NCI-H1048 (cell line): ENCODE results near the gene CES3.
"Not testable (repeated sequence)": the region's sequence is repeated elsewhere in the genome, so short reads cannot be mapped to it uniquely, and the experiment has no call there.

Experiments
- DNase-seq: peaks from one replicate; lab custom pipeline; 2025; lab: John Stamatoyannopoulos, UW

CES3 gene

DNA sequence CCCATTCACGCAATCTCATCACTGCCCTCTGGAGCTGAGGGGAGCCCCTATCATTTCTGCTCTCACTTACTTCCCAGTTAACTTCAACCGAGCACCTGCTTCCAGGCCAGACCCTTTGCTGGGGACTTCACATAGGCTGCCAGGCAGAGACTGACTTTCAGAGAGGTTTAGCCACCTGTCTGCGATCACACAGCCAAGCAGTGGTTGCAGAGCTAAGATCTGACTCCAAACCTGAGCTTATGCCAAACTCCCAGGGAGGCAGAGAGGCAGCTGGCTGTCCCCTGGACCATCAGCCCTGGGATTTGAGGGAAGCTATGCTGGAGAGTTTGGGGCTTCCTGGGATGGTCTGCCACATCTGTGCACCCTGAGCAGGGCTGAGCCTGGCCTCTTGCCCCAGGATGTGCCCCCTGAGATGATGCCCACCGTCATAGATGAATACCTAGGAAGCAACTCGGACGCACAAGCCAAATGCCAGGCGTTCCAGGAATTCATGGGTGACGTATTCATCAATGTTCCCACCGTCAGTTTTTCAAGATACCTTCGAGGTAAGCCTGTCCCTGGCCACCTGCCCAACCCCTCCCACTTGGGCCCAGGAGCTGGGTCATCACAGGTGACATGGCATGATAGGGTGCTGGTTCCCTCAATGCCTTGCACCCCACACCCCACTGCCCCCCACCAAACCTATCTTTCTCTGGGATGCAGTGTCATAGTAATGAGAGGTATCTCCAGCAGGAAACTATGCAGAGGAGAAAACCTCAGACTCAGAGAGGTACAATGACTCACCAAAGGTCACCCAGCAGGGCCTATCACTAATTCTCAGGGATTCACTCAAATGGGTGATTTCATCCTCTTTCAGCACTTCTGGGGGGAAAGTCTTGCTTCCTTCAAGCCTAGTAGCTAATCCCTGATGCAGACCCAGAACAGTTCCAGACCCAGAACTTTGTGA lies 10.0 kb downstream of the CES3 start:
- no peak for DNase-seq

- DNase-seq = no peak
Measured at GRCh38 chr16:66972983-66973382, 11.9 kb downstream of the CES3 start.

DNA sequence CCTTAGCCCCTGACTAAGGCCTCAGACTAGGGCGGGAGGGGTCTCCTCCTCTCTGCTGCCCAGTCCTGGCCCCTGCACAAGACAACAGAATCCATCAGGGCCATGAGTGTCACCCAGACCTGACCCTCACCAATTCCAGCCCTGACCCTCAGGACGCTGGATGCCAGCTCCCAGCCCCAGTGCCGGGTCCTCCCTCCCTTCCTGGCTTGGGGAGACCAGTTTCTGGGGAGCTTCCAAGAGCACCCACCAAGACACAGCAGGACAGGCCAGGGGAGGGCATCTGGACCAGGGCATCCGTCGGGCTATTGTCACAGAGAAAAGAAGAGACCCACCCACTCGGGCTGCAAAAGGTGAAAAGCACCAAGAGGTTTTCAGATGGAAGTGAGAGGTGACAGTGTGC lies 12.7 kb downstream of the CES3 start:
- DNase-seq = no peak

GRCh38 chr16:66974156-66974931 lies 13.3 kb downstream of the CES3 start:
- not testable (repeated sequence) for DNase-seq

- DNase-seq = not testable (repeated sequence)
Measured at GRCh38 chr16:66974932-66975246, 13.8 kb downstream of the CES3 start.

DNA sequence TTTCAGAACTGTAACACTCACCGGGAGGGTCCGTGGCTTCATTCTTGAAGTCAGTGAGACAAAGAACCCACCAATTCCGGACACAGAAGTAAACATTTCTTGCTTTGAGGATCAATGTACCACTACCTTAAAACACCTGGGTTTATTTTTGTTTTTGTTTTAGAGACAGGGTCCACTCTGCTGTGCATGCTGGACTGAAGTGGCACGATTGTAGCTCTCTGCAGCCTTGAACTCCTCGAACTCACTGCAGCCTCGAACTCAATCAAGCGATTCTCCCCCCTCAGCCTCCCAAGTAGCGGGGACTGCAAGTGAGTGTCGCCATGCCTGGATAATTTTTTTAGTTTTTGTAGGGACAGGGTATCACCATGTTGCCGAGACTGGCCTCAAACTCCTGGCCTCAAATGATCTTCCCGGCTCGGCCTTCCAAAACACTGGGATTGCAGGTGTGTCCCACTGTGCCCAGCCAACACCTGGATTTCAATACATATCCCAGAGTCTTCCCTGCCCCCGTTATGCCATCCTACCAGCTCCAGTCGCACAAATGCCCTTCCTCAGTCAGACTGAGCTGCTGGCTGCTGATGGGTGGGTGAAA lies 14.3 kb downstream of the CES3 start:
- no peak for DNase-seq

DNA sequence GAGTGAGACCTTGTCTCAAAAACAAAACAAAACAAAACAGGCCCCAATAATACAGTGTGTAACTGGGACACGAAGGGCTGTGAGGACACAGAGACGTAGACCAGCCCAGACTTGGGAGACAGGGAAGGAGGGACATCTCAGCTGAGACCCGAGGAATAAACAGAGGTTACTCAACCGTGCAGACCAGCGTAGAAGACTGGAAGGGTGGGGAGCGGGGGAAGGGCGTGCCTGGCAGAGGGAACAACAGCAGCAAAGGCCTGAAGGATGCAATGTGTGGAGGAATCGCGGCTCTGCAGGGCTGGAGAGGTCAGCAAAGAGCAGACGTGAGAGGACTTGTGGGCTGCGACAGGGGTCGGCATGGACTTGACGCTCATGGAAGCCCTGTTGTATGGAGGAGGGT lies 15.7 kb downstream of the CES3 start:
- DNase-seq = no peak

GRCh38 chr16:66977341-66978113 lies 16.5 kb downstream of the CES3 start:
- DNase-seq = no peak

DNA sequence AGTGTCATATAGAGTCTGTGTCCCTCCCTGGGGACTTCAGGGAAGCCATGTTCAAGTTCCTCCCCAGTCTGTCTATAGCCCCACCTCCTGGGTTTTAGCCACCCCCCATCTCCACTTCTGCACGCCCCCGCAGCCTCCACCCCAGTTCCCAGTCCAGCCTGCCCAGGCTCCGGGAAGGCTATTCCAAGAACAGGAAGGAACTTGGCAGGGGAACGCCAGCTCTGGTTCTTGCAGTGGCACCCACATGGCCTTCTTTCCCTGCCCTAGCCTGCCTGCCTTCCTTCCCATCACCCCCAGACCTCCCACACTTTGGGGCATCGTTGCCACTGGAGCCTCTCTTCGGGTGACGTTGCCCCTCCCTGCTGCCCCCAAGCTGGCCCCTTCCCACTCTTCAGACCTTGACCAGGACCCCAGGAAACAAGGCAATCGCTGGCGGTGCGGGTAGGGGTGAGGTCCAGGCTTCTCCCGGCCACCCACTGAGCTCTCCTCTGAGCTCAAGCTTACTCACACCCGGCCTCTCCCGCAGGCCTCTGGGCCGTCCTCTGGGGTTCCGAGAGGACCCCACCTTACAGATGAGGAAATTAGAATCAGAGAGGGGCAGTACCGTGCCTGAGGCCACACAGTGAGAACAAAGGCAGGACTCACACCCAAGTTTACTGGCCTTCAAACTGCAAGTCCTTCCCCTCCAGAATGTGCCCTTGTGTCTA lies 18.1 kb downstream of the CES3 start:
- DNase-seq = no peak

- no peak for DNase-seq
Measured at GRCh38 chr16:66983033-66983432, 22.0 kb downstream of the CES3 start.

DNA sequence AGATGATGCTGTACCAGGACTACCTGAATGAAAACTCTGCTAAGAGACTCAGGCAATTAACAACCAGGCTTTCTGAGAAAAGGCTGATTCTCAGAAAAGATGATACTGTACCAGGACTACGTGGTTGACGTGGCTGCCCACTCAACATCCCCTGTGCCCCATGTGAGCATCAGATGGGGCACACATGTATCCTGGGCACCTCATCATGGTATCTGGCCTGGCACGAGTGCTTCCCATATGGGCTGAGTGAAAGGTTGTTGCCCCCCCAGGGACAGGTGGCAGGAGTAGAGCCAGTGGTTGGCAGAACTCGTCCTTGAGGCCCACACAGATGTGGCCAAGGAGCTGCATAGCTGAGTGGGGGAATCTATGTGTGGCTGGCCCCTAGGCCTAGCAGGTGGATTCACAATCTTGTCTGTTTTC lies 23.8 kb downstream of the CES3 start:
- no peak for DNase-seq

GRCh38 chr16:66986559-66986958 lies 25.5 kb downstream of the CES3 start:
- DNase-seq = no peak

- DNase-seq = no peak
Measured at GRCh38 chr16:66988197-66988788, 27.2 kb downstream of the CES3 start, which contains the start of gene CES4A. Gene CES4A (plus strand): TSS chr16:66988589. CDS start chr16:66988773, 184 bp downstream.

DNA sequence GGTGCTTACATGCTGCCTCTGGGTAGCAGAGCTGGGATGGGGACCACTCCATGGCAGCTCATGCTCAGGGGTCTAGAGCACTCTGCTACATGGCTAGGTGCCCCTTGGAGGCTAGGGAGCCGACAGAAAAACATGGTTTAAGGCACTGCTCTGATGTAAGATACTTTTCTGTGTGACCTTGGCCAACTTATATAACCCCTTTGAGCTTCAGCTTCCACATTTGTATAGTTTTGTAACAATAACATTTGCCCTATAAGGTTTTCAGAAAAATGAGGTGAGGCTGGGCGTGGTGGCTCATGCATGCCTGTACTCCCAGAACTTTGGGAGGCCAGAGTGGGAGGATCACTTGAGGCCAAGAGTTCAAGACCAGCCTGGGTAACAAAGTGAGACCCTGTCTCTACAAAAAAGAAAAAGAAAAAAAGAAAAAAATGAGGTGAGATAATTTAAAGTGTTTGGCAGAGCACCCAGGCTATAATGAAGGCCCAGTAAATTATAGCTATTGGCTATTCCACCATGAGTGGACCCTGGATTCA lies 30.5 kb downstream of the CES3 start:
- DNase-seq = no peak

DNA sequence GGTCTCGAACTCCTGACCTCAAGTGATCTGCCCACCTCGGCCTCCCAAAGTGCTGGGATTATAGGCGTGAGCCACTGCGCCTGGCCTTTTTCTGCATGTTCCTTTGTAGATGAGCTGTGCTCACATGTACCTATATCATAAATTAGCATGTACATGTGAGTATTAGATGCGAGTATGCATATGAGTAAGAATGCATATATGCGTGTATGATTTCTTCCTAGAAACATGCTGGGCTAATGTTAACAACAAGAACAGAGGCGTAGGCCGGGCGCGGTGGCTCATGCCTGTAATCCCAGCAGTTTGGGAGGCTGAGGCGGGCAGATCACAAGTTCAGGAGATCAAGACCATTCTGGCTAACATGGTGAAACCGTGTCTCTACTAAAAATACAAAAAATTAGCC lies 32.5 kb downstream of the CES3 start:
- not testable (repeated sequence) for DNase-seq

- DNase-seq = no peak
Measured at GRCh38 chr16:66996324-66996982, 35.4 kb downstream of the CES3 start.

- no peak for DNase-seq
Measured at GRCh38 chr16:66996983-66997358, 35.9 kb downstream of the CES3 start.

DNA sequence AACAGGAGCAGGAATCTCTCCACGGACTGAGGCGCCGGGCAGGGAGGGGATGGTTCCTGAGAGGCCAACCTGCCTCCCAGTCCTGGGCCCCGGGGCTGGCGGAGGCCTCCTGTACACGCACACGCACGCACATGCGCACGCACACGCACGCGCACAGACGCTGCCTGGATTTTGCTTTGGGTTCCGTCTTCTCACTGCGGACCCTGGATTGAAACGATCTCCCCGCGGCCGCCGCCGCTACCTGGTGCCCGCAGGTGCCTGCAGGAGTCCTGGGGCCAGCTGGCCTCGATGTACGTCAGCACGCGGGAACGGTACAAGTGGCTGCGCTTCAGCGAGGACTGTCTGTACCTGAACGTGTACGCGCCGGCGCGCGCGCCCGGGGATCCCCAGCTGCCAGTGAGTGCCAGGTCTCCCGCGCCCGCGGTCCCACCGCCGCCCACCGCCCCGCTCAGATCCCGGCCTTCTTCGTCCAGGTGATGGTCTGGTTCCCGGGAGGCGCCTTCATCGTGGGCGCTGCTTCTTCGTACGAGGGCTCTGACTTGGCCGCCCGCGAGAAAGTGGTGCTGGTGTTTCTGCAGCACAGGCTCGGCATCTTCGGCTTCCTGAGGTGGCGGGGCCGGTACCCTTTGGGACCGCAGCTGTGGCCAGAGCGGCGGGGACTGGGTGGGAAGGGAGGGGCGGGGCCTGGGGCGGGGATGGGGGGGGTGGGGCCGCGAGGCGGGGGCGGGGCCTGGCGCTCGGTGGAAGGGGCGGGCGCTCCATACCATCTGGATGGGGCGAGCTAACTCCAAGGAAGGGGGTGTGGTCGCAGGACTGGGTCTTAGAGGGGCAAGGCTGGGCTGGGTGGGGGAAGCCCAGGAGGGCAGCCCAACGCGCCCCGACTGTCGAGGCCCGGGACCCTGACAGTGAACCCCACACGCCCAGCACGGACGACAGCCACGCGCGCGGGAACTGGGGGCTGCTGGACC lies 39.6 kb downstream of the CES3 start:
- no peak for DNase-seq

- DNase-seq = no peak
Measured at GRCh38 chr16:67001726-67002125, 40.7 kb downstream of the CES3 start.
